Measurements from ENCODE around the gene TNIK. TPM values are rescaled to one million over a fixed set of nuclear protein-coding genes. Genes with fewer than 3 reads are reported as not detected.

TNIK gene
- total and polyA plus RNA-seq, 10 of the 15 experiments (the other 5 are each of a cell fraction or from before 2014, with no cell fraction given): 13.9 to 74.3 (median 48.2) TPM

DNA sequence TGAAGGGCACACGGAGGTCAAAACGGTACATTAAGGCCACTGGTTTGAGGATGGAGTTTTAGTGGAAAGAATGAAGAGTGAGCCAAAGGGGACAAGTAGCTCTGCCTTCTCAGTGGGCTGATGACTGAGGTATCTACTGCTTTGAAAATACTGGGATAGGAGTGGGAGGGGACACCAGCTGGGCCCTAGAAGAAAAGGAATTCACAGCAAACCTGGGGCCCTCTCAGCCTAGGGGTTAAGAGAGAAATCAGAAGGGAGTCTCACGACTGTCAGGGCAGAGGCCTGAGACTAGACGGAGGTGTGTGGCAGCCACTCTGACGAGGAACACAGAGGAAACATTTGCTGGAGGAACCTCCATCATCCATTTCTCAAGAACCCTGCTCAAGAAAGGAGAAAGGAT is 75.1 kb downstream of the TNIK start:
- BruUV-seq (replicated peaks): no TSS peak
- Histone ChIP-seq H3K36me3 (ENCODE audit: control insufficient read depth in 2 of 2, insufficient read depth in 2 of 2, low read length in 1 of 2) (peaks cover 0 to 1% of the 10 kb centered on the region in 2 experiments; a peak in 1 of 4 replicates), H3K4me1 (ENCODE audit: control insufficient read depth, insufficient read depth, low read length) (peaks cover 47% of the 10 kb centered on the region), H2AFZ (ENCODE audit: control insufficient read depth, low read depth, low read length) (no peak overlapping the region), H3K79me2 (ENCODE audit: control insufficient read depth, insufficient read depth, low read length) (peaks cover 97% of the 10 kb centered on the region), H4K20me1 (ENCODE audit: control insufficient read depth, insufficient read depth) (0 out of 2 replicates have a peak, but pooled peaks cover 2% of the 10 kb centered on the region), H3K4me2 (ENCODE audit: control insufficient read depth, insufficient read depth) (no peak overlapping the region; the same call in 1 of the 2 replicates), H3K27me3 (replicated peaks in 1 of 2; ENCODE audit: control insufficient read depth in 2 of 2, insufficient read depth in 2 of 2, low read length in 1 of 2) (no peaks in the 10 kb centered on the region), H3K27ac (ENCODE audit: control insufficient read depth, insufficient read depth) (no peak overlapping the region), H3K9ac (ENCODE audit: control insufficient read depth, insufficient read depth, low read length) (no peak overlapping the region), H3K9me3 (replicated peaks; ENCODE audit: control insufficient read depth, insufficient read depth, low read length) (no peaks in the 10 kb centered on the region), H3K4me3 (no peak overlapping the region)
- ChIA-PET RAD21 (ENCODE audit: unreplicated experiment) (interaction anchor here (0.6 to 4.3 kb wide), 6 partner anchors 12 to 130 kb away, joined by 3 to 19 read pairs (median 3); no protein-coding TSS in a partner anchor), SMC1A (ENCODE audit: uncharacterized antibody, unreplicated experiment) (interaction anchor here (0.7 to 5.0 kb wide), 11 partner anchors 8 to 195 kb away, joined by 3 to 36 read pairs (median 6); no protein-coding TSS in a partner anchor), CTCF (interaction anchor here (0.7 to 1.5 kb wide), 3 partner anchors 35 to 198 kb away, joined by 3 read pairs; no protein-coding TSS in a partner anchor), POLR2A (interaction anchor here (0.5 to 0.9 kb wide), 2 partner anchors 12 to 136 kb away, joined by 3 to 6 read pairs; no protein-coding TSS in a partner anchor)
- intact Hi-C loops (cut with micrococcal nuclease; ENCODE audit: unreplicated experiment) (no loop called here), in situ Hi-C loops (cut with MboI) (no loop called here)
- FAIRE-seq: no peak
- no peak for DNase-seq (ENCODE audit: low read depth, low spot score)
- no peak for ATAC-seq
- WGBS (ENCODE audit: insufficient coverage, insufficient replicate concordance, low lambda C conversion rate, missing lambda C conversion rate): 98% methylated on average over 5 of the region's 5 CpGs
- TF ChIP-seq ZNF622 (IDR thresholded peaks at IDR 0.05) (no peak), RELA (IDR thresholded peaks at IDR 0.05; ENCODE audit: borderline replicate concordance, partially characterized antibody) (no peak), ZNF384 (IDR thresholded peaks at IDR 0.05; ENCODE audit: borderline replicate concordance, low read depth, low read length) (no peak), MYB (IDR thresholded peaks at IDR 0.05; ENCODE audit: borderline replicate concordance, low read depth, low read length) (no peak), YBX1 (IDR thresholded peaks at IDR 0.05) (no peak), EP300 (IDR thresholded peaks at IDR 0.05; ENCODE audit: borderline replicate concordance in 1 of 2, control insufficient read depth in 1 of 2, low read depth in 2 of 2, low read length in 2 of 2) (no peak), TCF3 (IDR thresholded peaks at IDR 0.05; ENCODE audit: borderline replicate concordance, insufficient read depth, low read depth, low read length) (no peak), SMC3 (IDR thresholded peaks at IDR 0.05; ENCODE audit: borderline replicate concordance, low read length) (no peak), RAD21 (IDR thresholded peaks at IDR 0.05; ENCODE audit: insufficient read depth, low read depth, low read length) (no peak), SMARCA5 (IDR thresholded peaks at IDR 0.05) (no peak)
- TF ChIP-seq, protein P1, sequence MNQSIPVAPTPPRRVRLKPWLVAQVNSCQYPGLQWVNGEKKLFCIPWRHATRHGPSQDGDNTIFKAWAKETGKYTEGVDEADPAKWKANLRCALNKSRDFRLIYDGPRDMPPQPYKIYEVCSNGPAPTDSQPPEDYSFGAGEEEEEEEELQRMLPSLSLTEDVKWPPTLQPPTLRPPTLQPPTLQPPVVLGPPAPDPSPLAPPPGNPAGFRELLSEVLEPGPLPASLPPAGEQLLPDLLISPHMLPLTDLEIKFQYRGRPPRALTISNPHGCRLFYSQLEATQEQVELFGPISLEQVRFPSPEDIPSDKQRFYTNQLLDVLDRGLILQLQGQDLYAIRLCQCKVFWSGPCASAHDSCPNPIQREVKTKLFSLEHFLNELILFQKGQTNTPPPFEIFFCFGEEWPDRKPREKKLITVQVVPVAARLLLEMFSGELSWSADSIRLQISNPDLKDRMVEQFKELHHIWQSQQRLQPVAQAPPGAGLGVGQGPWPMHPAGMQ (IDR thresholded peaks at IDR 0.05; ENCODE audit: borderline replicate concordance): no peak
- TF ChIP-seq, protein P2, sequence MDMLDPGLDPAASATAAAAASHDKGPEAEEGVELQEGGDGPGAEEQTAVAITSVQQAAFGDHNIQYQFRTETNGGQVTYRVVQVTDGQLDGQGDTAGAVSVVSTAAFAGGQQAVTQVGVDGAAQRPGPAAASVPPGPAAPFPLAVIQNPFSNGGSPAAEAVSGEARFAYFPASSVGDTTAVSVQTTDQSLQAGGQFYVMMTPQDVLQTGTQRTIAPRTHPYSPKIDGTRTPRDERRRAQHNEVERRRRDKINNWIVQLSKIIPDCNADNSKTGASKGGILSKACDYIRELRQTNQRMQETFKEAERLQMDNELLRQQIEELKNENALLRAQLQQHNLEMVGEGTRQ (IDR thresholded peaks at IDR 0.05; ENCODE audit: borderline replicate concordance, low read depth, low read length): no peak

Measured in GM12878 (cell line).